Liver (tissue), 9 donors: ENCODE results near the gene FBP1. TPM values are rescaled to one million over a fixed set of nuclear protein-coding genes. Genes with fewer than 3 reads are reported as not detected.

Experiments used
- DNase-seq: peaks from one replicate; pipeline ENCODE4 v3.0.0-alpha.2; 2017; ENCODE audit warnings: low spot score
- H3K27ac ChIP-seq, 2 donors: one replicate each; pipeline ENCODE4 v1.7.0; 2013; ENCODE audit warnings: inconsistent platforms in 2 of 2, low read length in 2 of 2, control low read depth in 1 of 2, low read depth in 1 of 2, mild to moderate bottlenecking in 1 of 2
- H3K27me3 ChIP-seq, 4 donors: one replicate each; pipeline versions ENCODE4 v1.6.1 to v1.7.0; 2013; ENCODE audit warnings: low read length in 3 of 4, inconsistent platforms in 1 of 4, mild to moderate bottlenecking in 1 of 4, moderate library complexity in 1 of 4; ENCODE audit not compliant: control insufficient read depth in 4 of 4, insufficient read depth in 4 of 4
- H3K36me3 ChIP-seq, 4 donors: one replicate each; pipeline versions ENCODE4 v1.6.1 to v1.7.0; 2013; ENCODE audit warnings: low read length in 3 of 4, mild to moderate bottlenecking in 3 of 4, low read depth in 1 of 4, moderate library complexity in 1 of 4; ENCODE audit not compliant: control insufficient read depth in 4 of 4, insufficient read depth in 3 of 4
- H3K4me1 ChIP-seq, 4 donors: one replicate each; pipeline versions ENCODE4 v1.6.1 to v1.7.0; 2013; ENCODE audit warnings: low read length in 3 of 4, mild to moderate bottlenecking in 3 of 4, moderate library complexity in 1 of 4; ENCODE audit not compliant: control insufficient read depth in 4 of 4, insufficient read depth in 4 of 4
- H3K4me3 ChIP-seq, 3 donors: one replicate each; pipeline versions ENCODE4 v1.6.1 to v1.7.0; 2013; ENCODE audit warnings: low read length in 3 of 3, control low read depth in 1 of 3, low read depth in 1 of 3, mild to moderate bottlenecking in 1 of 3
- H3K9ac ChIP-seq, 2 donors: one replicate each; pipeline ENCODE4 v1.7.0; 2013; ENCODE audit warnings: low read length in 2 of 2, mild to moderate bottlenecking in 2 of 2, moderate library complexity in 2 of 2, control low read depth in 1 of 2, low read depth in 1 of 2
- H3K9me3 ChIP-seq, 4 donors: one replicate each; pipeline versions ENCODE4 v1.6.1 to v1.7.0; 2013; ENCODE audit warnings: low read length in 3 of 4; ENCODE audit not compliant: control insufficient read depth in 4 of 4
- EGR1 ChIP-seq, 2 donors: IDR thresholded peaks; 2 replicates each; pipeline ENCODE4 v1.6.1; 2016 to 2018; ENCODE audit warnings: antibody characterized with exemption in 2 of 2, low read depth in 2 of 2
- FOXA1 ChIP-seq: IDR thresholded peaks from 2 replicates; pipeline ENCODE4 v1.6.1; 2016; ENCODE audit warnings: antibody characterized with exemption
- FOXA2 ChIP-seq: IDR thresholded peaks from 2 replicates; pipeline ENCODE4 v1.6.1; 2016; ENCODE audit warnings: antibody characterized with exemption
- GABPA ChIP-seq, 2 donors: IDR thresholded peaks in 1 of 2; conservative IDR thresholded peaks in 1 of 2; 2 replicates each; pipeline ENCODE4 v1.6.1; 2016; ENCODE audit warnings: antibody characterized with exemption in 2 of 2, mild to moderate bottlenecking in 1 of 2, moderate library complexity in 1 of 2
- HNF4A ChIP-seq, 2 donors: conservative IDR thresholded peaks; 2 replicates each; pipeline ENCODE4 v1.6.1; 2016; ENCODE audit warnings: antibody characterized with exemption in 2 of 2, mild to moderate bottlenecking in 2 of 2
- HNF4G ChIP-seq: IDR thresholded peaks from 2 replicates; pipeline ENCODE4 v1.6.1; 2016; ENCODE audit warnings: antibody characterized with exemption
- JUND ChIP-seq, 2 donors: IDR thresholded peaks; 2 replicates each; pipeline ENCODE4 v1.6.1; 2016; ENCODE audit warnings: antibody characterized with exemption in 2 of 2
- NR2F2 ChIP-seq: IDR thresholded peaks from 2 replicates; pipeline ENCODE4 v1.6.1; 2016; ENCODE audit warnings: antibody characterized with exemption
- RAD21 ChIP-seq, 2 donors: IDR thresholded peaks; 2 replicates each; pipeline ENCODE4 v1.6.1; 2016; ENCODE audit warnings: antibody characterized with exemption in 2 of 2, mild to moderate bottlenecking in 2 of 2
- RXRA ChIP-seq, 2 donors: IDR thresholded peaks; 2 replicates each; pipeline ENCODE4 v1.6.1; 2017 to 2018; ENCODE audit warnings: antibody characterized with exemption in 2 of 2, mild to moderate bottlenecking in 1 of 2
- SP1 ChIP-seq: IDR thresholded peaks from 2 replicates; pipeline ENCODE4 v1.6.1; 2018; ENCODE audit warnings: antibody characterized with exemption, mild to moderate bottlenecking
- TAF1 ChIP-seq: conservative IDR thresholded peaks from 2 replicates; pipeline ENCODE4 v1.6.1; 2016; ENCODE audit warnings: antibody characterized with exemption, mild to moderate bottlenecking
- YY1 ChIP-seq: IDR thresholded peaks from 2 replicates; pipeline ENCODE4 v1.6.1; 2016; ENCODE audit warnings: antibody characterized with exemption, mild to moderate bottlenecking
- ZBTB33 ChIP-seq: IDR thresholded peaks from 2 replicates; pipeline ENCODE4 v1.6.1; 2016; ENCODE audit warnings: antibody characterized with exemption
- WGBS: extraction: QIAGEN DNeasy Blood & Tissue Kit; methylation state at CpG from one replicate; pipeline ENCODE4 v1.1.7; 2013; 5-methylcytosine and 5-hydroxymethylcytosine counted together
- polyA plus RNA-seq, 2 donors: library from polyadenylated mRNA; stranded (reverse) in 1 of 2; unstranded in 1 of 2; fragments of 200-250 nt in 1 of 2; fragments of >200 nt in 1 of 2; fragmentation: Nextera tagmentation in 1 of 2; extraction: Ambion mirVana in 1 of 2; gene quantifications; one replicate each; pipeline versions ENCODE4 v1.2.1 to v1.2.3, GENCODE V29; 2013 to 2015
- total RNA-seq, 2 donors: library from RNA; depleted of rRNA; stranded (reverse); fragments of >200 nt; gene quantifications; one replicate each; pipeline ENCODE4 v1.2.3, GENCODE V29; 2014
- TF ChIP-seq, protein P1 (sequence below): IDR thresholded peaks from 2 replicates; pipeline ENCODE4 v1.6.1; 2016; ENCODE audit warnings: antibody characterized with exemption
- TF ChIP-seq, protein P2 (sequence below): IDR thresholded peaks from 2 replicates; pipeline ENCODE4 v1.6.1; 2016; ENCODE audit warnings: antibody characterized with exemption, mild to moderate bottlenecking
- TF ChIP-seq, protein P3 (sequence below): IDR thresholded peaks from 2 replicates; pipeline ENCODE4 v1.6.1; 2016; ENCODE audit warnings: antibody characterized with exemption
- TF ChIP-seq, protein P4 (sequence below): fragments of 150-350 bp; IDR thresholded peaks from 2 replicates; pipeline ENCODE4 v1.5.1; 2017; ENCODE audit warnings: improper control_type of control experiment, low read depth, low read length; ENCODE audit not compliant: missing input control
- donor health status: healthy.
- donor health status: healthy.
- donor health status: healthy.
- donor health status: healthy.
- donor health status: healthy.

FBP1 gene
- total and polyA plus RNA-seq, 4 donors = 27.8 to 574 (median 317) TPM

DNA sequence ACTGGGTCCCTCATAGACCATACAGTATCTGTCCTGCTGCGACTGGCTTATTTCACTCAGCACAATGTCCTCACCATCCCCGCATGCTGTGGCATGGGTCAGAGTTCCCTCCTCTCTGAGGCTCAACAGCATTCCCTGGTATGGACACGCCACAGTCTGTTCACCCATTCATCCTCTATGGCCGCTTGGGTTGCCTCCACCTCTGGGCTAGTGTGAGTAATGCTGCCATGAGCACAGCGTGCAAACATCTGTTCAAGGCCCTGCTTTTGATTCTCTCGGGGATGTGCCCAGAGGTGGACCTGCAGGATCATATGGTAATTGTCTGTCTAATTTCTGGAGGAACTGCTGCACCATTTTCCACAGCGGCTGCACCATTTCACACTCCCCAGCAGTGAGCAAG is 40.2 kb downstream of the FBP1 start:
- Histone ChIP-seq H3K36me3 (peaks cover 0 to 16% (median 6%) of the 10 kb centered on the region in 4 donors), H3K4me3 (no peak overlapping the region), H3K4me1 (peaks cover 0 to 16% (median 6%) of the 10 kb centered on the region in 4 donors), H3K27me3 (no peaks in the 10 kb centered on the region), H3K27ac (no peak overlapping the region), H3K9ac (no peak overlapping the region), H3K9me3 (no peaks in the 10 kb centered on the region)
- TF ChIP-seq ZBTB33 = no peak
- no peak for TF ChIP-seq GABPA (IDR thresholded peaks at IDR 0.05 in 1 of 2, conservative IDR thresholded peaks at IDR 0.05 in 1 of 2)
- no peak for TF ChIP-seq FOXA2
- TF ChIP-seq YY1 = no peak
- TF ChIP-seq JUND (IDR thresholded peaks at IDR 0.05) = no peak
- TF ChIP-seq HNF4A (conservative IDR thresholded peaks at IDR 0.05) = no peak
- TF ChIP-seq, protein P1, sequence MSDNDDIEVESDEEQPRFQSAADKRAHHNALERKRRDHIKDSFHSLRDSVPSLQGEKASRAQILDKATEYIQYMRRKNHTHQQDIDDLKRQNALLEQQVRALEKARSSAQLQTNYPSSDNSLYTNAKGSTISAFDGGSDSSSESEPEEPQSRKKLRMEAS = no peak
- TF ChIP-seq HNF4G = no peak
- TF ChIP-seq, protein P2, sequence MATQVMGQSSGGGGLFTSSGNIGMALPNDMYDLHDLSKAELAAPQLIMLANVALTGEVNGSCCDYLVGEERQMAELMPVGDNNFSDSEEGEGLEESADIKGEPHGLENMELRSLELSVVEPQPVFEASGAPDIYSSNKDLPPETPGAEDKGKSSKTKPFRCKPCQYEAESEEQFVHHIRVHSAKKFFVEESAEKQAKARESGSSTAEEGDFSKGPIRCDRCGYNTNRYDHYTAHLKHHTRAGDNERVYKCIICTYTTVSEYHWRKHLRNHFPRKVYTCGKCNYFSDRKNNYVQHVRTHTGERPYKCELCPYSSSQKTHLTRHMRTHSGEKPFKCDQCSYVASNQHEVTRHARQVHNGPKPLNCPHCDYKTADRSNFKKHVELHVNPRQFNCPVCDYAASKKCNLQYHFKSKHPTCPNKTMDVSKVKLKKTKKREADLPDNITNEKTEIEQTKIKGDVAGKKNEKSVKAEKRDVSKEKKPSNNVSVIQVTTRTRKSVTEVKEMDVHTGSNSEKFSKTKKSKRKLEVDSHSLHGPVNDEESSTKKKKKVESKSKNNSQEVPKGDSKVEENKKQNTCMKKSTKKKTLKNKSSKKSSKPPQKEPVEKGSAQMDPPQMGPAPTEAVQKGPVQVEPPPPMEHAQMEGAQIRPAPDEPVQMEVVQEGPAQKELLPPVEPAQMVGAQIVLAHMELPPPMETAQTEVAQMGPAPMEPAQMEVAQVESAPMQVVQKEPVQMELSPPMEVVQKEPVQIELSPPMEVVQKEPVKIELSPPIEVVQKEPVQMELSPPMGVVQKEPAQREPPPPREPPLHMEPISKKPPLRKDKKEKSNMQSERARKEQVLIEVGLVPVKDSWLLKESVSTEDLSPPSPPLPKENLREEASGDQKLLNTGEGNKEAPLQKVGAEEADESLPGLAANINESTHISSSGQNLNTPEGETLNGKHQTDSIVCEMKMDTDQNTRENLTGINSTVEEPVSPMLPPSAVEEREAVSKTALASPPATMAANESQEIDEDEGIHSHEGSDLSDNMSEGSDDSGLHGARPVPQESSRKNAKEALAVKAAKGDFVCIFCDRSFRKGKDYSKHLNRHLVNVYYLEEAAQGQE = no peak
- no peak for TF ChIP-seq SP1
- no peak for TF ChIP-seq EGR1 (IDR thresholded peaks at IDR 0.05; ENCODE audit: low read depth in 2 of 2)
- no peak for TF ChIP-seq RXRA (IDR thresholded peaks at IDR 0.05)
- TF ChIP-seq TAF1 = no peak
- no peak for TF ChIP-seq FOXA1
- TF ChIP-seq, protein P3, sequence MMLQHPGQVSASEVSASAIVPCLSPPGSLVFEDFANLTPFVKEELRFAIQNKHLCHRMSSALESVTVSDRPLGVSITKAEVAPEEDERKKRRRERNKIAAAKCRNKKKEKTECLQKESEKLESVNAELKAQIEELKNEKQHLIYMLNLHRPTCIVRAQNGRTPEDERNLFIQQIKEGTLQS = no peak
- TF ChIP-seq, protein P4, sequence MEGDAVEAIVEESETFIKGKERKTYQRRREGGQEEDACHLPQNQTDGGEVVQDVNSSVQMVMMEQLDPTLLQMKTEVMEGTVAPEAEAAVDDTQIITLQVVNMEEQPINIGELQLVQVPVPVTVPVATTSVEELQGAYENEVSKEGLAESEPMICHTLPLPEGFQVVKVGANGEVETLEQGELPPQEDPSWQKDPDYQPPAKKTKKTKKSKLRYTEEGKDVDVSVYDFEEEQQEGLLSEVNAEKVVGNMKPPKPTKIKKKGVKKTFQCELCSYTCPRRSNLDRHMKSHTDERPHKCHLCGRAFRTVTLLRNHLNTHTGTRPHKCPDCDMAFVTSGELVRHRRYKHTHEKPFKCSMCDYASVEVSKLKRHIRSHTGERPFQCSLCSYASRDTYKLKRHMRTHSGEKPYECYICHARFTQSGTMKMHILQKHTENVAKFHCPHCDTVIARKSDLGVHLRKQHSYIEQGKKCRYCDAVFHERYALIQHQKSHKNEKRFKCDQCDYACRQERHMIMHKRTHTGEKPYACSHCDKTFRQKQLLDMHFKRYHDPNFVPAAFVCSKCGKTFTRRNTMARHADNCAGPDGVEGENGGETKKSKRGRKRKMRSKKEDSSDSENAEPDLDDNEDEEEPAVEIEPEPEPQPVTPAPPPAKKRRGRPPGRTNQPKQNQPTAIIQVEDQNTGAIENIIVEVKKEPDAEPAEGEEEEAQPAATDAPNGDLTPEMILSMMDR = no peak
- TF ChIP-seq NR2F2 = no peak
- TF ChIP-seq RAD21 (IDR thresholded peaks at IDR 0.05) = no peak
- DNase-seq = no peak
- WGBS = 89% methylated on average over 7 of the region's 7 CpGs
